Kidney epithelial cell (primary cell): ENCODE results near the gene VPS13D. TPM values are rescaled to one million over a fixed set of nuclear protein-coding genes. Genes with fewer than 3 reads are reported as not detected.

Experiments
- DNase-seq: peaks from one replicate; pipeline ENCODE4 v3.0.0-alpha.2; 2010; ENCODE audit warnings: low read depth
- H3K27me3 ChIP-seq: 2 replicates; pipeline ENCODE4 v1.6.0; 2011; ENCODE audit warnings: low read length; ENCODE audit not compliant: control insufficient read depth, insufficient read depth
- H3K36me3 ChIP-seq: 2 replicates; pipeline ENCODE4 v1.5.1; 2011; ENCODE audit warnings: low read length; ENCODE audit not compliant: control insufficient read depth, insufficient read depth
- H3K4me3 ChIP-seq: 2 replicates; pipeline ENCODE4 v1.5.1; 2011; ENCODE audit warnings: low read depth, mild to moderate bottlenecking, control low read depth, low read length
- total RNA-seq: library from RNA; depleted of rRNA; stranded (reverse); fragments of >200 nt; gene quantifications from 2 replicates; pipeline ENCODE4 v1.2.3, GENCODE V29; 2015
- TF ChIP-seq, protein P1 (sequence below): IDR thresholded peaks from 2 replicates; pipeline ENCODE4 v1.5.1; 2011; ENCODE audit warnings: mild to moderate bottlenecking, moderate library complexity, low read length, control low read depth, inconsistent platforms; ENCODE audit not compliant: insufficient read depth, poor library complexity, severe bottlenecking

Gene VPS13D
- total RNA-seq, 1 donor from 2014 or later: 22.2 TPM

DNA sequence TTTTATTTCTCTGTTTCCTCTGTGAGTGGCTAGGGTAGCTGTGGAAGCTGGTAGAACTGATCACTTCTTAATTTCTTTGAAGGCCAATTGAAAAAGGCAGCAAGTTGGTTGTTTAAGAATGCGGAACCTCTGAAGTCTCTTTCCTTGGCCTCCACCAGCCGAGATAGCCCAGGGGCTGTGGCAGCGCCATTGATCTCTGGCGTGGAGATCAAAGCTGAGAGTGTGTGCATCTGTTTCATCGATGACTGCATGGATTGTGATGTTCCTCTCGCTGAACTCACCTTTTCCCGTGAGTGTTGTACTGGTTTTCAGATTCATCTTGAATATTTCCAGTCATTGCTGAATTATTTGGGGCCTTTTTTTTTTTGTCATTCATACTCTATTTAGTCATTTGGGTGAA lies 97.7 kb downstream of the VPS13D start:
- Histone ChIP-seq H3K4me3 (no peak overlapping the region), H3K27me3 (no peaks in the 10 kb centered on the region), H3K36me3 (no peaks in the 10 kb centered on the region)
- no peak for DNase-seq
- TF ChIP-seq, protein P1, sequence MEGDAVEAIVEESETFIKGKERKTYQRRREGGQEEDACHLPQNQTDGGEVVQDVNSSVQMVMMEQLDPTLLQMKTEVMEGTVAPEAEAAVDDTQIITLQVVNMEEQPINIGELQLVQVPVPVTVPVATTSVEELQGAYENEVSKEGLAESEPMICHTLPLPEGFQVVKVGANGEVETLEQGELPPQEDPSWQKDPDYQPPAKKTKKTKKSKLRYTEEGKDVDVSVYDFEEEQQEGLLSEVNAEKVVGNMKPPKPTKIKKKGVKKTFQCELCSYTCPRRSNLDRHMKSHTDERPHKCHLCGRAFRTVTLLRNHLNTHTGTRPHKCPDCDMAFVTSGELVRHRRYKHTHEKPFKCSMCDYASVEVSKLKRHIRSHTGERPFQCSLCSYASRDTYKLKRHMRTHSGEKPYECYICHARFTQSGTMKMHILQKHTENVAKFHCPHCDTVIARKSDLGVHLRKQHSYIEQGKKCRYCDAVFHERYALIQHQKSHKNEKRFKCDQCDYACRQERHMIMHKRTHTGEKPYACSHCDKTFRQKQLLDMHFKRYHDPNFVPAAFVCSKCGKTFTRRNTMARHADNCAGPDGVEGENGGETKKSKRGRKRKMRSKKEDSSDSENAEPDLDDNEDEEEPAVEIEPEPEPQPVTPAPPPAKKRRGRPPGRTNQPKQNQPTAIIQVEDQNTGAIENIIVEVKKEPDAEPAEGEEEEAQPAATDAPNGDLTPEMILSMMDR: no peak

DNA sequence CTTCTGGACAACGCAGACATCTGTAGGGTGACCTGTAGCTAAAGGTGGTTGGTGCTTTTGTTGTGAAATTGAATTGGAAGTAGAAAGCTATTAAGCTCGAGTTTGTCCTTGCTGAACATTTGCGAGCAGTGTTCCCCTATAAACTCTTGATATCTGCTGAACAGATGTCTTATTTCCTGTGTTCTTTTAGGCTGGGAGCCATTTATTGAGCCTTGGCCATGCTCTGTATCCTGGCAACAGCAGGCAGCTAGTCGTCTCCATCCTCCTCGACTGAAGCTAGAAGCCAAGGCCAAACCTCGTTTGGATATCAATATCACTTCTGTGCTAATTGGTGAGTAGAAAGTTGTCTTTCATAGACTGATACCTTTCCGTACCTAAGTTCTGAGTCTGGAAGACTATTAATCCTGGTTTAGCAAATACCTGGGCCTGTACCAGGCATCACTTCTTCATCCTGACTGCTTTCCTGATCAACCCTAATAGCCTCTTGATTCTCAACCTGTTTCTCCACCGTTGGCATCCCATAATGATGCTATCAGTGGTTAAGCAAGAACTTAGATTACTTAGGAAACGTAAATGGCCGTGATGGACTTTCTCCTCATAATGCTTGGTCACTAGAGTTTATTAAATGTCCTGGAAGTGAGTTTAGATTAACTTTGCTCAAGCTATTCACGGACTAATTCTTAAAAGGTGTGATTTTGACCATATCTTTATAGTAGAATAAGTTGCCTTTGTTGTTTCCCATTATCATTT lies 103.4 kb downstream of the VPS13D start:
- TF ChIP-seq, protein P1: no peak
- peaks cover 1% of the 10 kb centered on the region for H3K36me3 ChIP-seq
- H3K27me3 ChIP-seq: no peaks in the 10 kb centered on the region
- DNase-seq: no peak
- no peak overlapping the region for H3K4me3 ChIP-seq

DNA sequence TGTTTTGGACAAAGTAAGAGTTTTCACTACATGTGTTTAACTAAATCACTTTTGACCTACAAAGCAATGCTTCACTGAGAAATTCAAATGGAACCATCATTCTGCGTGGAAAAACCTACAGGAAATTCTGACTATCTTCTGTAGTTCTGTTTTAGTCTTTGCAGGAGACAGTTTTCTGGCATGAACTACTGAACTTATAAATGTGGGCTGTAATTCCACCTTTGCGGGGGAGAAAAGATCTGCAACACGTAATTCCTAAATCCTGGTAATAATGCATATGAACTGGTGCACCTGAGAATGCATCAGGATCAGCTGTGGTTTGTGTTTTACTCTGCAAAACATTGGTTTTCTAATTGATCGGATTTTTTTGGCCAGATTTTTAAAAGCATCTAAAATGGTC lies 106.0 kb downstream of the VPS13D start:
- Histone ChIP-seq H3K36me3 (peaks cover 1% of the 10 kb centered on the region), H3K4me3 (no peak overlapping the region), H3K27me3 (no peaks in the 10 kb centered on the region)
- TF ChIP-seq, protein P1: no peak
- DNase-seq: no peak

GRCh38 chr1:12336413-12336812 lies 106.6 kb downstream of the VPS13D start:
- Histone ChIP-seq H3K4me3 (no peak overlapping the region), H3K36me3 (peaks cover 1% of the 10 kb centered on the region), H3K27me3 (no peaks in the 10 kb centered on the region)
- no peak for DNase-seq
- TF ChIP-seq, protein P1: no peak

DNA sequence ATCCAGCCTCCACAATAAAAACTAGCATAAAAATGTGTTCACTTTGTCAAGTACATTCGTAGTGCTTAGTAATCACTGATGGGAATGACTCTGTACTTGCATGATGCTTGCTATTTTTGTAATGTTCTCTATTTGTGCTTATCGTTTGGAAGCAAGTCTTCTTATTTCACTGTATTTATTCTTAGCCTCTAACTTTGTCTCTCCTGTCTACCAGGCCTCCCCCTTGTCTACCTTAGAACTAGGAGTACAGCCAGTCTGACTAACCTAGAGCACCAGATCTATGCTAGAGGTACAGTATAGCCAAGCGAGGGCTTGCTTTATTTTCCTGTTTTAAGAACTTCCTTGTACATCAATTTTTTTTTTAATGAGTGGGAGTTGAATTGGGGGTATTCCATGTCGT lies 108.2 kb downstream of the VPS13D start:
- no peak for DNase-seq
- H3K36me3 ChIP-seq: peaks cover 1% of the 10 kb centered on the region
- no peaks in the 10 kb centered on the region for H3K27me3 ChIP-seq
- TF ChIP-seq, protein P1: no peak
- H3K4me3 ChIP-seq: no peak overlapping the region

GRCh38 chr1:12338823-12339222 lies 109.0 kb downstream of the VPS13D start:
- DNase-seq: no peak
- H3K27me3 ChIP-seq: no peaks in the 10 kb centered on the region
- no peak overlapping the region for H3K4me3 ChIP-seq
- H3K36me3 ChIP-seq: peaks cover 1% of the 10 kb centered on the region
- TF ChIP-seq, protein P1: no peak
